ENCODE results near the gene GRIK2. TPM values are rescaled to one million over a fixed set of nuclear protein-coding genes. Genes with fewer than 3 reads are reported as not detected.

Gene GRIK2
- total RNA-seq, 4 donors from 2014 or later: 0.30 to 4.1 (median 1.3) TPM

- Histone ChIP-seq H3K36me3 (no peaks in the 10 kb centered on the region), H3K4me1 (no peaks in the 10 kb centered on the region), H3K4me3 (no peak overlapping the region), H3K27ac (no peak overlapping the region), H3K27me3 (no peaks in the 10 kb centered on the region), H3K9me3 (no peaks in the 10 kb centered on the region)
- DNase-seq (ENCODE audit: low spot score in 2 of 2): no peak
- WGBS: 86% methylated on average over 2 of the region's 2 CpGs
- no peak for TF ChIP-seq POLR2AphosphoS5 (IDR thresholded peaks at IDR 0.05)
- TF ChIP-seq, protein P1, sequence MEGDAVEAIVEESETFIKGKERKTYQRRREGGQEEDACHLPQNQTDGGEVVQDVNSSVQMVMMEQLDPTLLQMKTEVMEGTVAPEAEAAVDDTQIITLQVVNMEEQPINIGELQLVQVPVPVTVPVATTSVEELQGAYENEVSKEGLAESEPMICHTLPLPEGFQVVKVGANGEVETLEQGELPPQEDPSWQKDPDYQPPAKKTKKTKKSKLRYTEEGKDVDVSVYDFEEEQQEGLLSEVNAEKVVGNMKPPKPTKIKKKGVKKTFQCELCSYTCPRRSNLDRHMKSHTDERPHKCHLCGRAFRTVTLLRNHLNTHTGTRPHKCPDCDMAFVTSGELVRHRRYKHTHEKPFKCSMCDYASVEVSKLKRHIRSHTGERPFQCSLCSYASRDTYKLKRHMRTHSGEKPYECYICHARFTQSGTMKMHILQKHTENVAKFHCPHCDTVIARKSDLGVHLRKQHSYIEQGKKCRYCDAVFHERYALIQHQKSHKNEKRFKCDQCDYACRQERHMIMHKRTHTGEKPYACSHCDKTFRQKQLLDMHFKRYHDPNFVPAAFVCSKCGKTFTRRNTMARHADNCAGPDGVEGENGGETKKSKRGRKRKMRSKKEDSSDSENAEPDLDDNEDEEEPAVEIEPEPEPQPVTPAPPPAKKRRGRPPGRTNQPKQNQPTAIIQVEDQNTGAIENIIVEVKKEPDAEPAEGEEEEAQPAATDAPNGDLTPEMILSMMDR (IDR thresholded peaks at IDR 0.05): no peak
- TF ChIP-seq POLR2A (IDR thresholded peaks at IDR 0.05): no peak
- TF ChIP-seq EP300 (IDR thresholded peaks at IDR 0.05): no peak
Observed at GRCh38 chr6:101534386-101534785, 140.9 kb downstream of the GRIK2 start.

- no peaks in the 10 kb centered on the region for H3K4me1 ChIP-seq
- no peak overlapping the region for H3K4me3 ChIP-seq
- DNase-seq (ENCODE audit: low spot score in 2 of 2): no peak
- WGBS: 63% methylated on average over 3 of the region's 3 CpGs
- H3K27me3 ChIP-seq: no peaks in the 10 kb centered on the region
- no peaks in the 10 kb centered on the region for H3K36me3 ChIP-seq
- no peak overlapping the region for H3K27ac ChIP-seq
- no peaks in the 10 kb centered on the region for H3K9me3 ChIP-seq
- TF ChIP-seq POLR2A (IDR thresholded peaks at IDR 0.05) (no peak), POLR2AphosphoS5 (IDR thresholded peaks at IDR 0.05) (no peak), EP300 (IDR thresholded peaks at IDR 0.05) (no peak)
- TF ChIP-seq, protein P1 (IDR thresholded peaks at IDR 0.05): no peak
Observed at GRCh38 chr6:101534821-101535220, 141.3 kb downstream of the GRIK2 start.

- DNase-seq (ENCODE audit: low spot score in 2 of 2): no peak
- no peaks in the 10 kb centered on the region for H3K27me3 ChIP-seq
- H3K4me3 ChIP-seq: no peak overlapping the region
- no peak overlapping the region for H3K27ac ChIP-seq
- WGBS: 77% methylated on average over 2 of the region's 2 CpGs
- H3K4me1 ChIP-seq: no peaks in the 10 kb centered on the region
- H3K36me3 ChIP-seq: no peaks in the 10 kb centered on the region
- TF ChIP-seq POLR2AphosphoS5 (IDR thresholded peaks at IDR 0.05): no peak
- TF ChIP-seq EP300 (IDR thresholded peaks at IDR 0.05): no peak
- TF ChIP-seq, protein P1 (IDR thresholded peaks at IDR 0.05): no peak
- TF ChIP-seq POLR2A (IDR thresholded peaks at IDR 0.05): no peak
- no peaks in the 10 kb centered on the region for H3K9me3 ChIP-seq
Observed at GRCh38 chr6:101537753-101538316, 144.3 kb downstream of the GRIK2 start.

DNA sequence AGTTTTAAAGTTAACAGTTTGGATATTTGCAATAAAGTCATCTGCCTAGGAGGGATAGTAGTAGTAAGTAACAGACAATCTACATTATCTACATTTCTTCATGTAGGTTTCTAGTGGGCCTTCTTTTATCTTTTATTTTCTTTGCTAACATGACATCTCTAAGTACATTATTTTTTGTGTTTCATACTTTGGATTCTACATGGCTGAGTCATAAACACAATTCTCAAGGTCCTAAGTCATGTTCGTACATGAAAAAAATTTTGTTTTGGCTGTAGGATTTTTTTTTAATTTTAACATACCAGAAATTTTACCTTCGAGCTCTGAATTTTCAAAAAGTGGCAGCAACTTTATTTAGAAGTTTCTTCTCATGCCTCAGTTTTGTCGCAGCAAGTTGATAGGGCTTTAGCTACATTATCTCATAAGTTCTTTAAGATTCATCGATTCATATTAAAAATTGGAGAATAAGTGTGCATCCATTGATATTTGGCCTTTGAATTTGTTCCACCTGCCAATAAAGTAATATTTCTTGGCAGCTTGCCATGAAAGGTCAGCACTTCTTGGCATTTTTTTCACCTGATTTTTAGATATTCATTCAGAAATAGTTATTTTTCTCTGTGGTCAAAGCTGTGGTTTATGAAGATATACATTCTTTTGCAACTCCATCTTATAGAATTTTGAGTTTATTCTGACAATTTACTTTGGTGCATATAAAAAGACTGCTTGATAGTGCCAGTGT is 146.2 kb downstream of the GRIK2 start:
- H3K36me3 ChIP-seq: no peaks in the 10 kb centered on the region
- 51% methylated on average over 4 of the region's 4 CpGs for WGBS
- TF ChIP-seq EP300 (IDR thresholded peaks at IDR 0.05): no peak
- TF ChIP-seq POLR2AphosphoS5 (IDR thresholded peaks at IDR 0.05): no peak
- TF ChIP-seq, protein P1 (IDR thresholded peaks at IDR 0.05): no peak
- TF ChIP-seq POLR2A (IDR thresholded peaks at IDR 0.05): no peak
- H3K27me3 ChIP-seq: no peaks in the 10 kb centered on the region
- H3K27ac ChIP-seq: no peak overlapping the region
- no peak for DNase-seq (ENCODE audit: low spot score in 2 of 2)
- no peaks in the 10 kb centered on the region for H3K4me1 ChIP-seq
- no peaks in the 10 kb centered on the region for H3K9me3 ChIP-seq
- no peak overlapping the region for H3K4me3 ChIP-seq

GRCh38 chr6:101541894-101542293 is 148.4 kb downstream of the GRIK2 start:
- Histone ChIP-seq H3K4me1 (no peaks in the 10 kb centered on the region), H3K36me3 (no peaks in the 10 kb centered on the region), H3K4me3 (no peak overlapping the region), H3K27ac (no peak overlapping the region), H3K27me3 (no peaks in the 10 kb centered on the region), H3K9me3 (no peaks in the 10 kb centered on the region)
- WGBS: 76% methylated on average over 2 of the region's 2 CpGs
- no peak for DNase-seq (ENCODE audit: low spot score in 2 of 2)
- TF ChIP-seq EP300 (IDR thresholded peaks at IDR 0.05): no peak
- no peak for TF ChIP-seq POLR2A (IDR thresholded peaks at IDR 0.05)
- TF ChIP-seq, protein P1 (IDR thresholded peaks at IDR 0.05): no peak
- no peak for TF ChIP-seq POLR2AphosphoS5 (IDR thresholded peaks at IDR 0.05)

Measured in suprapubic skin (tissue), 4 donors.